GM18519 (cell line): Measurements from ENCODE around the gene SAMD15.
"Not testable (repeated sequence)": the region's sequence is repeated elsewhere in the genome, so short reads cannot be mapped to it uniquely, and the experiment has no call there.

ENCODE experiments used
- ATAC-seq: cut with Tn5 transposase; IDR thresholded peaks from one replicate; pipeline ENCODE4 v1.9.1; 2021; ENCODE audit warnings: mild to moderate bottlenecking, moderate library complexity; ENCODE audit not compliant: unreplicated experiment, low FRiP score

Gene SAMD15

DNA sequence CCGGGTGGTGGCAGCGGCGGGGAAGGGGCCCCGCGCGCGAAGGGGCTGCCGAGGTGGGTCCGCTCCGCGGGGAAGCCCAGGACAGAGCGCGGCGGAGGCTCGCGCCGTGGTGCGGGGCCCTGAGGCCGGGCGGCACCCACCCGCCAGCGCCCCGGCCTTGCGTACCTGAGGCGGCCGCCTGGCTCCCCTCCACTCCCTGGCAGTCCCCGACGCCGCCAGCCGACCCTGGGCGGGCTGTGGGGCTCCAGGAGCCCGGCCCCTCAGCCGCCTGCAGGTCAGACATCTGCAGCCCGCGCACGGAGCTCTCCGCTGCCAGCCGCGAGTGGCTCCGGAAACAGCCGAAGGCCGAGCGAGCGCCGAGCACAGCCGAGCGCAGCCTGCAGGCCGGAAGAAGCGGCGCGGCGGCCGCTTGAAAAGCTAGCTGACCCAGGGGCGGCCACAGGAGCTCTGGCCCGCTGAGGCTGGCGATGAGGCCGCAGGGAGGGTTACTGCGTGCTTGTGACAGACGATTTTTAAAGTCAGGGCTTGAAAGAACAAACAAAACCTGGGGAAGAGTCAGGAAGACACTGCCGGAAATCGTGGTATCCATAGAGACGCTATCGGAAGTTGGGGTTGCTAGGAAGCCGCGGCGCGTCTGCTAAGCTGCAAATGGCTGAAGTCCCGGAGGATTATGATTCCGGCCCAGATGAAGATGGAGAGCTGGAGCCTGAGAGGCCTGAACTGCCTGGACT, at the start of gene SAMD15, which contains the start of gene TMED8:
SAMD15 (plus strand) TSS at position 609 of the 731 bp plus-strand sequence; CDS start at position 649, 40 bp downstream.
TMED8 (minus strand) TSS at position 324 of the 731 bp plus-strand sequence; CDS start at position 283, 41 bp downstream.
- ATAC-seq: peak; percentile 70

DNA sequence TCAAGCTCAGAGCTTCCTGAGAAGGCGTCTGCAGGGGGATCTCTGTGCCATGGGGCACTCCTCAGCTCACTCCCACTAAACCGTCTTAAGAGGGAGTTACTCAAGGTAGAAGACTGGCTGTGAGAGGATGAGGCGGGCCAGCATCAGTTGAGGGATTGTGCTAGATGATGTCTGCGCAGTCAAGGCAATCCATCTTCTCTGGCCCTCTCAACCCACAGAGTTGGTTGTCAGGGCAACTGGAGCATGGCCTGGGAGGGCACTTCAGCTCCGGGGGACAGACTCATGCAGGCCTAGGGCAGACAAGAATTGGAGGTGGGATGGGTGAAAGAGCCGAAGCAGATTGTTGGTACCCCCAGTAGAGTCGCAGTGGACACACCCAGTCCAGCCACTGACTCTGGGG, 47.3 kb upstream of the SAMD15 start:
- no peak for ATAC-seq

DNA sequence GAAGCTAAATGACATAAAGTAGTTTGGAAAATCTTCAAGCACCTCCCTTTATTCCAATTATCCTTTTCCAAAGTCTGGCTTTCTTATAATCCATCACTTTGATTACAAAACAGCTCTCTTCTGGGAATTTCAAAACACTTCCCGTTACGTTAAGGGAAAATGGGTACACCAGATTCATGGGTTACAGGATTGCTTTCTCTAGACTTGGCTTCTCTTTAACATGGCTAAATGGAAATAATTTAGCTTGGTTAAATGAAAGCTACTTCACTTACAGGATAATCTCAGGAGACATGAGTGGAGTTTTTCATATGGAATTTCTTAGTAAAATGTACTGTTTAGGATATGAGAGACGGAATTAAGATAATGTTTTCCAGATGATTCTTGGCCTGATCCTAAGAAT, 41.6 kb upstream of the SAMD15 start:
- ATAC-seq: no peak

DNA sequence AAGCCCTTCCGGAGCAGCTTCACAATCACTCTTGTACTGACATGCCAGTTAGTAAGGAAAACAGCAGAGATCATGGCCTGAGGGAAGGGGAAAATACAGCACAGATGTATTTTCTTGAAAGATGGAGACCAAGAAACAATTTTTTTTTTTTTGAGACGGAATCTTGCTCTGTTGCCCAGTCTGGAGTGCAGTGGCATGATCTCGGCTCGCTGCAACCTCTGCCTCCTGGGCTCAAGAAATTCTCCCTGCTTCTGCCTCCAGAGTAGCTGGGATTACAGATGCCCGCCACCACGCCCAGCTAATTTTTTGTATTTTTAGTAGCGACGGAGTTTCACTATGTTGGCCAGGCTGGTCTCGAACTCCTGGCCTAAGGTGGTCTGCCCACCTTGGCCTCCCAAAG, 39.9 kb upstream of the SAMD15 start:
- not testable (repeated sequence) for ATAC-seq

DNA sequence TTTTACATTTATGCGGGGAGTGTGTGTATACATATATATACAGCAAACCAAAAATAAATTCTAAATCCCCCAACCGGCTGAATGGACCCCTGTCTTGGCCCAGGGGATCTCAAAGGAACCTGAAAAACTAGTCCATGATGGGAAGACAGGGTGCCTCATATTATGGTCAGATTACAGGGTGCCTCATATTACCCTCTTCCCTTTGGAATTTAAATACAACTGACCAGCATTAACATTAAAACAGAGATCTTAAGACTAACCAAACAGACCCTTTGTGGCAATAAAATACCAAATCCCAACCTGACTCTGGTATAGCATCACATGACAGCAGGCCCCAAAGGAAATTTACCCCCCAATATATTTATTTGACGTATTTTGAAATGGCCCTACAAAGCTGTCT, 39.3 kb upstream of the SAMD15 start:
- no peak for ATAC-seq

DNA sequence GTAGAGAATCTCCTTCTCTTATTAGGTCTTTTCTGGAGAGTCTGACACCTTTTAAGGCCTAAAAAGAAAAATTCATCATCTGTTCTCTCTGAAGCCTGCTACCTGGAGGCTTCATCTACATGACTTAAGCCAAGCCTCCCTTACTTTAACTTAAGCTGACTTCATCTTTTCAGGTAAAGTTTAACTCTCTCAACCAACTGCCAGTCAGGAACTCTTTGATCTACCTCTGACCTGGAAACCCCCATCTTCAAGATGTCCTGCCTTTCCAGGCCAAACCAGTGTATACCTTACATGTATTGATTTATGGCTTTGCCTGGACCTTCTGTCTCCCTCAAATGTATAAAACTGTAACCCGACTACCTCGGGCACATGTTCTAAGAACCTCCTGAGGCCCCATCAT, 38.9 kb upstream of the SAMD15 start:
- ATAC-seq: no peak

DNA sequence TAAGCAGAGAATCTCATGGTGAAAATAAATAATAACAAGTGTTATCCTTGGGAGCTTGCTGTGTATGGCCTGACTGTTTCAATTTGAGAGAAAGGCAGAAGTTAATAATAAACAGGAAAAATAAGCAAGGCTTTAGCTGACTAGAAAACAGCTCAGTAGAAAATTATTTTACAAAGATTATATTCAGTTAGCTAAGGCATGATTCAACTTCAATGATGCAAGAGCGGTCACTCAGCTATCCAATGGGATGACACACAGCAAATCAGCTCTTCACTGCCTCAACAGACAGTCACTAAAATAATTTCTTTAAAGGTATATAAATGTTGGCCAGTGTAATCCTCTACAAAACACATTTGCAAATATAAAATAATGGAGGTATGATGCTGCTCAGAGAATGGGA, 37.8 kb upstream of the SAMD15 start:
- ATAC-seq: no peak

DNA sequence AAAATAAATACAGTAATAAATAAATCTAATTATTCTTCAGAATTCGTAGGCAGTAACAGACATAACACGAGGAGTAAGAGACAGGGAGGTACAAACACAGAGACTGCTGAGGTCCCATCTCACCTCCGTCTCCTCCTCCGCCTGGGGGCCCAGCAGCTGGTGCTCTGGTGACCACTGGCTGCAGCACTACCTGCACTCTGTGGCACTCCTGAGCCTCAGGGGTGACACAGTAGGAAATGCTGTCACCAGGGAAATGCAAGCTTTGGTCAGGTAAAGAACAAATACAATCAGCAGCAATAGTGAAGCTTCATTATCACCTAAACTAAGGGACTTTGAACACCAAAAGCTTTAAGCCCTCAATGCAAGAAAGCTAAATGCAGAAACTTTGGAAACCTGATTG, 36.8 kb upstream of the SAMD15 start:
- no peak for ATAC-seq

DNA sequence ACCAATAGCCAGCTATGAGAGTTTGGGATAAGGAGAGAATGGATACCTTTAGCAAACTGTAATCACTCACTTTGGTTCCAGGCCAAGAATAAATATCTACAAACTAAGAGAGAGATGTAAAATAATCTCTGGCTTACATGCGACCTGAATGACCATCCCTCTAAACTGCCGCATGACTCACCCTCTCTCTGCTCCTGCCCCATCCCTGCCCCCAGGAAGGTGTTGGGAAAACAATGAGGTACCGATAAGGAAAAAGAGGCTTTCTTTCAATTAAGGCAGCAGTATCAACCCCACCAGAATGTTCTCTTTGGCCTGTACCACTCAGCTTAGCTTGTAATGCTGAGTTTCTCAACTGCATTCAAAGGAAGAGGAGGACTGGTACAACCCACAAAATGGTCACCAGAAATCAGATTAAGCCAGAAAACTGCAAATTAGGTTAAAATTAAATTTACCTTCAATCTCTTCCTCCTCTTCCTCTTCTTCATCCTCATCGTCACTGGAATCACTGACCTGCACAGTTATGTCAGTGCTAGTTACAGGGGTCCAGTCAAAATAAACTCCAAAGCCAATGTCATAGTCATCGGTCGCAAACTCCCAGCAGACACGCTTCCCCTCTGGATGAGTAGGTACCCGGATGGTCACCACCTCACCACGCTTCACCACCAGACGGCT, 34.3 kb upstream of the SAMD15 start:
- no peak for ATAC-seq

DNA sequence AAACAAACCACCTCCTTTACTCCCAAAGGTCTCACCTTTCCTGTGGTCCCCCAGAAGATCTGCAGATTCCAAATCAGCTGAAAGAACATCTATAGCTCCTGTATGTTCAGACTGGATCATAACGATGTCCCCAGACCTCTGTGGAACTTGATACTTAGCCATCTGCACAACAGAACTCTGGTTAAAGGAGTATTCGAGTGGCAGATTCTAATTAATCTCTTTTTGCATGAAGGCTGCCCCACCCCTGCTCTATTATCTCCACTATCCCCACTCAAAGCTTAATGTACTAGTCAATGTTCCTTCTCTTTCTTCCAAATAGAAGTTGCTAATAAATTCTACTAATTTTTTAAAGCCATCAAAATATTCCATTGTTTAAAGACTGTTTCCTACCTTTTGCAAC, 33.5 kb upstream of the SAMD15 start:
- ATAC-seq: no peak

DNA sequence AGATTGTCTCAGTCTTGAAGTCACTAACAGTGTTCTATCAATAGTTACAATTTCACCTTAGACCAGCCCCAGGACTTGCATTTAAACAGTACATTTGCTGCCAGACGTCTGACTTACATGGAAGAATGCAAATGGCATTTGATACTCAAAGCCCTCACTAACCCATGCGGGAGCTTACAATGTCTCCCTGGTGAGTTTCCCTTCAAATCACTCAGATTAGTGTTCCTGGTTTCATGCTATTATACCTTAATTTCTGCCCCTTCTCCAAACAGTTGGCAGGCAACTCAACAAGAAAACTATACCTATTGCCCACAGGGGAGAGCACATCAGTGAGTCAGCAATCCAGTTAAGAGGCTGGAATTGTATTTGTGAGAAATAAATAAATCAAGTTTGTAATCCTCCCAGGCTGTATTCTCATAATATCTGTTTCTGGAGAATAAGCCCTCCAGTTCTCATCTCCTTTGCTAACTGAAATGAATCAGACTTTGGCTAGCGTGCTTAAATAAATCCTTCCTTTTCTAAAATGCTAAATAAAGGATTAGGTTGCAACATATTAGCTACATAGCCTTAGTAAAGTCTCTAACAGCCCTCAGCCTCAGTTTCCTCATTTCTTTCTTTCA, 32.7 kb upstream of the SAMD15 start:
- no peak for ATAC-seq

DNA sequence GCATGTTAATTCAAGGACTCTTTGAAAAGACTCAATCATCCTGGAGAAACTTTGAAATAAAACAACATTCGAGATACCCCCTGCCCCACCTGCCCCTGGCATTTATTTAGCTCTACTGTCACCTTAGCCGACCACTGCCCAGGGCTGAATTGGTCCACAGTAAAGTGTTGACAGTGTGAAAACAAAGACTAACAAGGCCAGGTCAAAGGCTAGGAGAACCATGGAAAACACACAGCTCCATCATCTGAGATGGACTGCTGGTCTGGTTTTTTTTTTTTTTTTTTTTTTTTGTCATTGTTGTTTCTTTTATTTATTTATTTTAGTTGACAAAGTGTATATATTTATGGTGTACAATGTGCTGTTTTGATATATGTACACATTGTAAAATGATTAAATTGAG, 30.7 kb upstream of the SAMD15 start:
- no peak for ATAC-seq

DNA sequence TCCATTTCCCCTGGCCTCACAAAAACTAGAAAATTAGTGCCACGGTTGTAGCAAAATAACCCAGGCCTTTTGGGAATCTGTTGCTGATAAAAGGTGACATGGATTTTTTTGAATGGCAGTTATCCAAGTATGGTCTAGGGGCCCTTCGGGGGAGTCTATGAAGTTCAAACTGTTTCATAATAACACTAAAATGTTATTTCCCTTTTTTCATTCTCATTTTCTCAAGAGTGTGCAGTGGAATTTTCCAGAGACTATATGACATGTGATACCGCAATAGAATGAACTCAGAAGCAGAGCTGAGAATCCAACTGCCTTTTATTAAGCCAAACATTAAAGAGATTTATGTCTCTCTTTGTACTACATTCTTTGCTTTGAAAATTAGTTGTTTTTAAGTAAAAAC, 29.4 kb upstream of the SAMD15 start:
- no peak for ATAC-seq

DNA sequence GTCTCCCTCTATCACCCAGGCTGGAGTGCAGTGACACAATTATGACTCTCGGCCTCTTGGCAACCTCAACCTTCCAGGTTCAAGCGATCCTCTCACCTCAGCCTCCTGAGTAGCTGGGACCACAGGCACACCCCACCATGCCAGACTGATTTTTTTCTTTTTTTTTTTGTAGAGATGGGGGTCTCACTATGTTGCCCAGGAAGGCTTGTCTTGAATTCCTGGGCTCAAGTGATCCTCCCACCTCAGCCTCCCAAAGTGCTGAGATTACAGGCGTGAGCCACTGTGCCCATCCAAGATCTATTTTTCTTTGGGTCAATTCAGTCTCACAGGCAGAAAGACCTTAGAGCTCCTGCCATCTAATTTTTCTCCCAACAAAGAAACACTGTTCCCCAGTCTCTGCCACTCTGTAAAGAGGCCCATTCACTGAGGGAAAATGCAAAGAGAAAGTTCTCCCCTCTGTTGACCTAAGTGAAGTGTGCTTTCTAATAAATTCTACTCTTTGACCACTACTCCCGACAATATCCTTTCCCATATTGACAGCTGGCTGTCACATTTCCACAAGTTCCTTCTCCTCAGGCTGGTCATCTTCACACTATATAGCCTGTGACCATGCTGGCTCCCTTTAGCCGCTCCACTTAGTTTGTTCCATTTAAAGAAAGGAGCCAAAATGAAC, 23.6 kb upstream of the SAMD15 start:
- no peak for ATAC-seq

DNA sequence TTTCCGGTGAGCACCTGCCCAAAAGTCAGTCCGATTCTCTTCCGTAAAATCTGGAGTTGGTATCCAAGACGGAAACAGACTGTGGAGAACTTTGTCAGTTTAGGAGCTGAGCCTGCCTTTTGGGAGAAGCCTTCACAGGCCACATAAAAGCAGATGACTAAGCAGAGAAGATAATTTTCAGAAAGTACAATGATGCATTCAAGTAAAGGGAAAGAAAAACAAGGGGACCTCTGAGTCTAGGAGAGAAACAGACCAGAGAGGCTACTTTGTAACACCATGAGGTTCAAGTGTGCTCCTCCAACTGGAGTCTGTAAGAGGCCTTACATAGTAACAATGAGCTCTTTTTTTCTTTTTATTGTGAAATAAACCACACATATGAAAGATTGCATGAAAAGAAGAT, 21.4 kb upstream of the SAMD15 start:
- ATAC-seq: no peak

DNA sequence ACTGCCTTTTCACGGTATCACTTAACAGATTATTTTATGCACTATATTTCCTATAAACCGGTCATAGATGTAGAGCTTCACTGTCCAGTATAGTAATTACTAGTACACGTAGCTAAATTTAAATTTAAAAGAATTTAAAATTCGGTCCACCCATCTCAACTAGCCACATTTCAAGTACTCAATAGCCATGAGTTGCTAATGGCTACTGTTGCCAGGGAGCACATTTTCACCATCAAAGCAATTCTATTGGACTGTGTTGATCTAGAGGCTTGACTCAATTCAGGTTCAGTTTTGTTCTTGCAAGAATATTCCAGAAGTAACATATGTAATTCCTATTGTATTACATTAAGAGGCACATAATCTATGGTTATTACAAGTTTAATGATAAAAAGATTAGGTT, 20.3 kb upstream of the SAMD15 start:
- no peak for ATAC-seq

DNA sequence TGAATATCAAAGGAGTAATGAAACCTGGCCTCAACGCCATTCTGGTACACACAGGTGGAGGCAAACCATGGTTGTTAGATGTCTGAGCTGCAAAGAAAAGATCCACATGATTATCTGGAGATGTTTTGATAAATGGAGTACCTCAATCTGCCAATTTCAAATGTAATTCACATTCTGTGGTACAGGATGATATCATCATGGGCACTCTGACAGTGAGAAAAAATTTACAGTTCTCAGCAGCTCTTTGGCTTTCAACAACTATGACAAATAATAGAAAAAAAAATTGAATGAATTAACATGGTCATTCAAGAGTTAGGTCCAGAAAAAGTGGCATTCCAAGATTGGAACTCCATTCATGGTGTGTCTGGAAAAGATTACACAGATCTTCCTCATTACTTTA, 17.6 kb upstream of the SAMD15 start:
- no peak for ATAC-seq

DNA sequence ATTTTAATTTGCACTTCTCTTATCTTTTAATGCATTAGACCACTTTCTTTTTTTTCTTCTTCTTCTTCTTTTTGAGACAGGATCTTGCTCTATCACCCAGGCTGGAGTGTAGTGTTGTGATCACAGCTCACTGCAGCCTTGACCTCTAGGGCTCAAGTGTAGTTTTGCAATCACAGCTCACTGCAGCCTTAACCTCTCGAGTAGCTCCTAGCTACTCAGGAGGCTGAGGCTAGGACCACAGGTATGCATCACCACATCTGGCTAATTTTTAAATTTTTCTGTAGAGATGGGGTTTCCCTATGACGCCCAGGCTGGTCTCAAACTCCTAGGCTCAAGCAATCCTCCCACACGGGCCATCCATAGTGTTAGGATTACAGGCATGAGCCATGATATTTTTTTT, 13.0 kb upstream of the SAMD15 start:
- ATAC-seq: no peak

DNA sequence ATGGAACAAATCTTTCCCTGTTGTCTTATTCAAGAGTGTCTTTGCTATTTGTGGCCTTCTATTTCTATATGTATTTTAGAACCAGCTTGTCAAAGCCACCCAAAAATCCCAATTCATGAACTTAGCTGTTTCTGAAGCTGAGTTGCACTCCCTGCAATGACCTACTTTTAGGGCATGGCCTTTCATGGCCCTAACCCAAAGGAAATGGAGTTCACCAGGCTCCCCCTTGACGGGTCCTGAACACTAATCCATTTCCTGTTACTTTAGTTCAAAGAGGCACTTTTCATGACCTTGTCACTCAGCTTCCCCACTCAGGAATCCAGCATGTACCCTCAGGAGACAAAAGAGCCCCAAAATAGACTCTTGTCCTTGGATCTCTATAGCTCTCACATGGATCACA, 7.9 kb upstream of the SAMD15 start:
- no peak for ATAC-seq

DNA sequence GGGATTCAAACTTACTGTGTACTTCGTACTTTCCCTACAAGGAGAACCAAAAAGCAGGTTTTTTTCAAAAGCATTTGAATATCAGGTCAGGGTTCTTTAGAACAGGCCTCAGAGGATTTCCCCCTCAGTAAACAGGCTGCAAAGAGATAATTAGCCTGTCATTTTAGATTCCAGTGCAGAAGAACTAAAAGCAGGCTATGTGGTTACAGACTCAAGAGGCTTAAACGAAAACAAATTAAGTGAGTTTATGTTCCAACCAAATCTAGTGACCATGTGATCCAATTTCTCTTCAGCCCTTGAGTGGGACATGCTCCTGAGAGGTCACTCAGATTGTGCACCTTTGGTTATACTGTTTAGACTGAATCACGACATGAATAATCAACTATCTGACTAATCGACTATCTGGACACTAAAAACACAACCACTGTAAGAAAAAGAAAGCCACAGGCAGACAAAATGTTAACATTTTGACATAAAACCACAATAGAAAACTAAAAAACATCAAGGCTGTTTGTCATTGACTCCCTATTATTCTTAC, 4.8 kb upstream of the SAMD15 start:
- ATAC-seq: peak; percentile 41
